Neural cell (in vitro differentiated cells): Measurements from ENCODE around the gene LENEP. TPM values are rescaled to one million over a fixed set of nuclear protein-coding genes. Genes with fewer than 3 reads are reported as not detected.
A peak's percentile ranks its signal among the peaks of the same experiment; 100 is the strongest.

Experiments
- H2AFZ ChIP-seq: fragments of 200-600, 300-800 bp; sonication (generic), shearing (Covaris generic); 2 replicates; pipeline ENCODE4 v1.6.0; 2014; ENCODE audit warnings: low read depth, mild to moderate bottlenecking, antibody characterized with exemption, low read length, moderate library complexity
- H3F3A ChIP-seq: fragments of 200-600 bp; shearing (Covaris generic); 2 replicates; pipeline ENCODE4 v1.6.1; 2016; ENCODE audit warnings: mild to moderate bottlenecking, moderate library complexity, mixed read lengths, antibody characterized with exemption, low read length; ENCODE audit not compliant: insufficient read depth, poor library complexity, severe bottlenecking
- H3K27ac ChIP-seq: fragments of 200-600, 300-800 bp; sonication (generic), shearing (Covaris generic); 2 replicates; pipeline ENCODE4 v1.5.1; 2014; ENCODE audit warnings: mild to moderate bottlenecking, low read length, moderate library complexity
- H3K27me3 ChIP-seq: fragments of 300-800, 200-600 bp; sonication (generic), shearing (Covaris generic); 2 replicates; pipeline ENCODE4 v1.6.0; 2014; ENCODE audit warnings: mild to moderate bottlenecking, low read depth, low read length, moderate library complexity; ENCODE audit not compliant: insufficient read depth
- H3K36me3 ChIP-seq: fragments of 300-800, 200-600 bp; sonication (generic), shearing (Covaris generic); 2 replicates; pipeline ENCODE4 v1.5.1; 2014; ENCODE audit warnings: mild to moderate bottlenecking, antibody characterized with exemption, low read length, moderate library complexity; ENCODE audit not compliant: insufficient read depth
- H3K4me2 ChIP-seq: fragments of 300-800, 200-600 bp; sonication (generic), shearing (Covaris generic); 2 replicates; pipeline ENCODE4 v1.6.0; 2014; ENCODE audit warnings: mild to moderate bottlenecking, low read length
- H3K4me3 ChIP-seq: fragments of 300-800, 200-600 bp; sonication (generic), shearing (Covaris generic); 2 replicates; pipeline ENCODE4 v1.5.1; 2014; ENCODE audit warnings: mild to moderate bottlenecking, low read length, moderate library complexity
- H3K79me2 ChIP-seq: fragments of 200-600 bp; shearing (Covaris generic); replicated peaks from 2 replicates; pipeline ENCODE4 v1.6.0; 2014; ENCODE audit warnings: mild to moderate bottlenecking, low read length, moderate library complexity; ENCODE audit not compliant: insufficient read depth
- H3K9ac ChIP-seq: fragments of 300-800, 200-600 bp; sonication (generic), shearing (Covaris generic); 2 replicates; pipeline ENCODE4 v1.6.1; 2016; ENCODE audit warnings: mild to moderate bottlenecking, low read length, mixed read lengths
- H3K9me2 ChIP-seq: fragments of 200-600 bp; shearing (Covaris generic); 2 replicates; pipeline ENCODE4 v1.6.1; 2016; ENCODE audit warnings: mild to moderate bottlenecking, low read length, mixed read lengths; ENCODE audit not compliant: insufficient read depth
- H3K9me3 ChIP-seq: fragments of 200-600, 300-800 bp; sonication (generic), shearing (Covaris generic); 2 replicates; pipeline ENCODE4 v1.6.1; 2016; ENCODE audit warnings: mild to moderate bottlenecking, mixed run types, low read length, moderate library complexity, mixed read lengths
- H4K20me1 ChIP-seq: fragments of 200-600 bp; shearing (Covaris generic); 2 replicates; pipeline ENCODE4 v1.6.1; 2016; ENCODE audit warnings: mild to moderate bottlenecking, mixed run types; ENCODE audit not compliant: insufficient read depth
- EP300 ChIP-seq: fragments of 450-650 bp; conservative IDR thresholded peaks from 2 replicates; pipeline ENCODE4 v1.6.1; 2014; ENCODE audit warnings: antibody characterized with exemption, mild to moderate bottlenecking, moderate library complexity; ENCODE audit not compliant: poor library complexity, severe bottlenecking
- EZH2 ChIP-seq: fragments of 200-600, 300-800 bp; shearing (Covaris generic), sonication (generic); IDR thresholded peaks from 2 replicates; pipeline ENCODE4 v1.6.1; 2014; ENCODE audit warnings: antibody characterized with exemption, low read length, borderline replicate concordance, mild to moderate bottlenecking; ENCODE audit not compliant: insufficient read depth, poor library complexity, severe bottlenecking
- MXI1 ChIP-seq: fragments of 450-650 bp; conservative IDR thresholded peaks from 2 replicates; pipeline ENCODE4 v1.6.1; 2014; ENCODE audit warnings: antibody characterized with exemption, mild to moderate bottlenecking; ENCODE audit not compliant: poor library complexity, severe bottlenecking
- POLR2AphosphoS5 ChIP-seq: IDR thresholded peaks from 2 replicates; pipeline ENCODE4 v1.6.1; 2012
- RAD21 ChIP-seq: fragments of 450-650 bp; conservative IDR thresholded peaks from 2 replicates; pipeline ENCODE4 v1.6.1; 2014; ENCODE audit warnings: antibody characterized with exemption, mild to moderate bottlenecking, moderate library complexity
- SMC3 ChIP-seq: fragments of 450-650 bp; conservative IDR thresholded peaks from 2 replicates; pipeline ENCODE4 v1.6.1; 2014; ENCODE audit warnings: antibody characterized with exemption, mild to moderate bottlenecking, moderate library complexity; ENCODE audit not compliant: poor library complexity
- TAF1 ChIP-seq: IDR thresholded peaks from 2 replicates; pipeline ENCODE4 v1.6.1; 2012; ENCODE audit warnings: low read depth
- polyA plus RNA-seq: library from polyadenylated mRNA; depleted of rRNA; stranded (reverse); fragments of >200 nt; gene quantifications from 2 replicates; pipeline ENCODE4 v1.2.3, GENCODE V29; 2014
- TF ChIP-seq, protein P1 (sequence below): fragments of 450-650 bp; IDR thresholded peaks from 2 replicates; pipeline ENCODE4 v1.5.1; 2014; ENCODE audit warnings: antibody characterized with exemption, mild to moderate bottlenecking, moderate library complexity; ENCODE audit not compliant: poor library complexity, severe bottlenecking
- TF ChIP-seq, protein P2 (sequence below): IDR thresholded peaks from 2 replicates; pipeline ENCODE4 v1.6.1; 2012; ENCODE audit warnings: borderline replicate concordance

The LENEP gene
- polyA plus RNA-seq, 1 donor from 2014 or later = not detected

DNA sequence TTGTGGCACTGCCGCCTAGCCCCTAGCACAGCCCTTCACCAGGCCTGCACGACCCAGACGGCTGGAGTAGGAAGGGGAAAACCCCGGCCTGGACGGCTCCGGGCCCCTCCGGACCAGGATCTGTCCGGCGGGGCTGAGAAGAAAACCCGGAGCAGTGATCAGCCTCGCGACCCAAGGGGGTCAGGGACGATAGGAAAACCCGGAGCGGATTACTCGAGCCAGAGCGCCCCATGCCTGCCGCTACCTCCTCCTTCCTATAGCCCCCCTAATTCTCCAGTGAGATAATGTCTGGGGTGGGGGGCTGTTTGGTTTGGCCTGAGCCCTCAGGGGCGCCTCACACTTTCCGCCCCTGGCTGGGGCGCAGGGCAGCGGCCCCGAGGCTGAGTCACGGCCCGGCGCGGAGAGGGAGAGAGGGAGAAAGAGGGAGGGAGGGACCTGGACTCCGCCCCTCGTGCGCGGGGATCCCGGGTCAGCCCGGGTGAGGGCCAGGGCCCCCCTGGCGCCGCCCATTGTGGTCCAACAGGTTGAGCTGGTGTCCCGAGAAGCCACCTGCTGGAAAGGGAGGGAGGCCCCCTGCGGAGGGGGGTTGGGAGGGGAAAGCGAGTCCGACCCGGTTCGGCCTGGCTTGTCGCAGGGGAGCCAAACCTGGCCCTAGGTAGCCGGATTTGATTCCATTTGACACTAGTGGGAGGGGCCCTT is 7.5 kb downstream of the LENEP start:
- H3K27me3 ChIP-seq = peaks cover 9% of the 10 kb centered on the region
- H3F3A ChIP-seq = peaks cover 3% of the 10 kb centered on the region
- TF ChIP-seq MXI1 (peak; percentile 47), EP300 (no peak), POLR2AphosphoS5 (peak; percentile 30), TAF1 (no peak), SMC3 (peak; percentile 21), EZH2 (no peak), RAD21 (peak; percentile 12)
- TF ChIP-seq, protein P1, sequence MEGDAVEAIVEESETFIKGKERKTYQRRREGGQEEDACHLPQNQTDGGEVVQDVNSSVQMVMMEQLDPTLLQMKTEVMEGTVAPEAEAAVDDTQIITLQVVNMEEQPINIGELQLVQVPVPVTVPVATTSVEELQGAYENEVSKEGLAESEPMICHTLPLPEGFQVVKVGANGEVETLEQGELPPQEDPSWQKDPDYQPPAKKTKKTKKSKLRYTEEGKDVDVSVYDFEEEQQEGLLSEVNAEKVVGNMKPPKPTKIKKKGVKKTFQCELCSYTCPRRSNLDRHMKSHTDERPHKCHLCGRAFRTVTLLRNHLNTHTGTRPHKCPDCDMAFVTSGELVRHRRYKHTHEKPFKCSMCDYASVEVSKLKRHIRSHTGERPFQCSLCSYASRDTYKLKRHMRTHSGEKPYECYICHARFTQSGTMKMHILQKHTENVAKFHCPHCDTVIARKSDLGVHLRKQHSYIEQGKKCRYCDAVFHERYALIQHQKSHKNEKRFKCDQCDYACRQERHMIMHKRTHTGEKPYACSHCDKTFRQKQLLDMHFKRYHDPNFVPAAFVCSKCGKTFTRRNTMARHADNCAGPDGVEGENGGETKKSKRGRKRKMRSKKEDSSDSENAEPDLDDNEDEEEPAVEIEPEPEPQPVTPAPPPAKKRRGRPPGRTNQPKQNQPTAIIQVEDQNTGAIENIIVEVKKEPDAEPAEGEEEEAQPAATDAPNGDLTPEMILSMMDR = peak; percentile 37
- TF ChIP-seq, protein P2, sequence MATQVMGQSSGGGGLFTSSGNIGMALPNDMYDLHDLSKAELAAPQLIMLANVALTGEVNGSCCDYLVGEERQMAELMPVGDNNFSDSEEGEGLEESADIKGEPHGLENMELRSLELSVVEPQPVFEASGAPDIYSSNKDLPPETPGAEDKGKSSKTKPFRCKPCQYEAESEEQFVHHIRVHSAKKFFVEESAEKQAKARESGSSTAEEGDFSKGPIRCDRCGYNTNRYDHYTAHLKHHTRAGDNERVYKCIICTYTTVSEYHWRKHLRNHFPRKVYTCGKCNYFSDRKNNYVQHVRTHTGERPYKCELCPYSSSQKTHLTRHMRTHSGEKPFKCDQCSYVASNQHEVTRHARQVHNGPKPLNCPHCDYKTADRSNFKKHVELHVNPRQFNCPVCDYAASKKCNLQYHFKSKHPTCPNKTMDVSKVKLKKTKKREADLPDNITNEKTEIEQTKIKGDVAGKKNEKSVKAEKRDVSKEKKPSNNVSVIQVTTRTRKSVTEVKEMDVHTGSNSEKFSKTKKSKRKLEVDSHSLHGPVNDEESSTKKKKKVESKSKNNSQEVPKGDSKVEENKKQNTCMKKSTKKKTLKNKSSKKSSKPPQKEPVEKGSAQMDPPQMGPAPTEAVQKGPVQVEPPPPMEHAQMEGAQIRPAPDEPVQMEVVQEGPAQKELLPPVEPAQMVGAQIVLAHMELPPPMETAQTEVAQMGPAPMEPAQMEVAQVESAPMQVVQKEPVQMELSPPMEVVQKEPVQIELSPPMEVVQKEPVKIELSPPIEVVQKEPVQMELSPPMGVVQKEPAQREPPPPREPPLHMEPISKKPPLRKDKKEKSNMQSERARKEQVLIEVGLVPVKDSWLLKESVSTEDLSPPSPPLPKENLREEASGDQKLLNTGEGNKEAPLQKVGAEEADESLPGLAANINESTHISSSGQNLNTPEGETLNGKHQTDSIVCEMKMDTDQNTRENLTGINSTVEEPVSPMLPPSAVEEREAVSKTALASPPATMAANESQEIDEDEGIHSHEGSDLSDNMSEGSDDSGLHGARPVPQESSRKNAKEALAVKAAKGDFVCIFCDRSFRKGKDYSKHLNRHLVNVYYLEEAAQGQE = peak; percentile 49
- H2AFZ ChIP-seq = peak overlapping the region; percentile 45
- H3K9me3 ChIP-seq = no peaks in the 10 kb centered on the region
- no peaks in the 10 kb centered on the region for H3K9me2 ChIP-seq
- H3K4me2 ChIP-seq = peak overlapping the region; percentile 94
- H3K9ac ChIP-seq = peak overlapping the region; percentile 66
- H3K36me3 ChIP-seq = no peaks in the 10 kb centered on the region
- H3K4me3 ChIP-seq = peak overlapping the region; percentile 79
- no peaks in the 10 kb centered on the region for H3K79me2 ChIP-seq
- H4K20me1 ChIP-seq = no peaks in the 10 kb centered on the region
- H3K27ac ChIP-seq = peak overlapping the region; percentile 47

DNA sequence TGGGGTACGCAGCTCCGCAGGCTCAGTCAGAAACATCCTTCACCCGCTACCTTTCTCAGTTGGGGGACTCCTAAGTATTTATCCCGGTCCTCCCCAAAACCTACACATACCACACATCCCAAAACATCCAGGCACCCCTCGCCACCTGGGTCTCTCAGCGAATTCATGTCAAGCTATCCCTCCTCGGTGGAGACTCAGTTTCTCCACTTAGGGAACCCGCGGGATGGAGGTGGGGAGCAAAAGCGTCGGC is 8.0 kb downstream of the LENEP start:
- Histone ChIP-seq H3K36me3 (no peaks in the 10 kb centered on the region), H3K4me3 (peak overlapping the region; percentile 79), H3K27me3 (peaks cover 9% of the 10 kb centered on the region), H3K4me2 (peak overlapping the region; percentile 94), H3K9me3 (no peaks in the 10 kb centered on the region), H3K9ac (peak overlapping the region; percentile 66), H3F3A (peaks cover 3% of the 10 kb centered on the region), H2AFZ (peak overlapping the region; percentile 45), H3K9me2 (no peaks in the 10 kb centered on the region), H3K79me2 (no peaks in the 10 kb centered on the region), H4K20me1 (no peaks in the 10 kb centered on the region), H3K27ac (peak overlapping the region; percentile 47)
- TF ChIP-seq SMC3 (no peak), TAF1 (no peak), RAD21 (no peak)
